ENCODE results near the gene RASAL2.

DNA sequence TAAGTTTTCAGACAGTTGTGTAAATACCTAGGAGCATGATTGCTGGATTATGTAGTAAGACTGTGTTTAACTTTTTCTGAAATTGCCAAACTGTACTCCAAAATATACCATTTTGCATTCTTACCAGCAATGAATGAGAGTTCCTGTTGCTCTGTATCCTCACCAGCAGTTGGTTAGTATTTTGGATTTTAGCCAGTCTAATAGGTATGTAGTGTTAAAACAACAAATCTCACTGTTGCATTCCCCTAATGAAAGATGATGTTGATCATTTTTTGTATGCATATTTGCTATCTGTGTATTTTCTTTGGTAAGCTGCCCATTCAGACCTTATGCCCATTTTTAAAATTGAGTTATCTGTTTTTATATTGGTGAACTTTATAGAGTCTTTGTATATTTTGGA is 89.9 kb downstream of the RASAL2 start:
- TF ChIP-seq, protein P1, sequence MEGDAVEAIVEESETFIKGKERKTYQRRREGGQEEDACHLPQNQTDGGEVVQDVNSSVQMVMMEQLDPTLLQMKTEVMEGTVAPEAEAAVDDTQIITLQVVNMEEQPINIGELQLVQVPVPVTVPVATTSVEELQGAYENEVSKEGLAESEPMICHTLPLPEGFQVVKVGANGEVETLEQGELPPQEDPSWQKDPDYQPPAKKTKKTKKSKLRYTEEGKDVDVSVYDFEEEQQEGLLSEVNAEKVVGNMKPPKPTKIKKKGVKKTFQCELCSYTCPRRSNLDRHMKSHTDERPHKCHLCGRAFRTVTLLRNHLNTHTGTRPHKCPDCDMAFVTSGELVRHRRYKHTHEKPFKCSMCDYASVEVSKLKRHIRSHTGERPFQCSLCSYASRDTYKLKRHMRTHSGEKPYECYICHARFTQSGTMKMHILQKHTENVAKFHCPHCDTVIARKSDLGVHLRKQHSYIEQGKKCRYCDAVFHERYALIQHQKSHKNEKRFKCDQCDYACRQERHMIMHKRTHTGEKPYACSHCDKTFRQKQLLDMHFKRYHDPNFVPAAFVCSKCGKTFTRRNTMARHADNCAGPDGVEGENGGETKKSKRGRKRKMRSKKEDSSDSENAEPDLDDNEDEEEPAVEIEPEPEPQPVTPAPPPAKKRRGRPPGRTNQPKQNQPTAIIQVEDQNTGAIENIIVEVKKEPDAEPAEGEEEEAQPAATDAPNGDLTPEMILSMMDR (IDR thresholded peaks at IDR 0.05) = no peak
- no peak for TF ChIP-seq EZH2 (IDR thresholded peaks at IDR 0.05)

Measured in neural progenitor cell (in vitro differentiated cells).